NCI-H2227 treated with DMSO at 0.1 percent for 48 hours (cell line): ENCODE measurements around the gene RAF1.
"Not testable (repeated sequence)": the region's sequence is repeated elsewhere in the genome, so short reads cannot be mapped to it uniquely, and the experiment has no call there.

ENCODE experiments used
- DNase-seq: peaks from one replicate; lab custom pipeline; 2025; lab: John Stamatoyannopoulos, UW

The RAF1 gene

DNA sequence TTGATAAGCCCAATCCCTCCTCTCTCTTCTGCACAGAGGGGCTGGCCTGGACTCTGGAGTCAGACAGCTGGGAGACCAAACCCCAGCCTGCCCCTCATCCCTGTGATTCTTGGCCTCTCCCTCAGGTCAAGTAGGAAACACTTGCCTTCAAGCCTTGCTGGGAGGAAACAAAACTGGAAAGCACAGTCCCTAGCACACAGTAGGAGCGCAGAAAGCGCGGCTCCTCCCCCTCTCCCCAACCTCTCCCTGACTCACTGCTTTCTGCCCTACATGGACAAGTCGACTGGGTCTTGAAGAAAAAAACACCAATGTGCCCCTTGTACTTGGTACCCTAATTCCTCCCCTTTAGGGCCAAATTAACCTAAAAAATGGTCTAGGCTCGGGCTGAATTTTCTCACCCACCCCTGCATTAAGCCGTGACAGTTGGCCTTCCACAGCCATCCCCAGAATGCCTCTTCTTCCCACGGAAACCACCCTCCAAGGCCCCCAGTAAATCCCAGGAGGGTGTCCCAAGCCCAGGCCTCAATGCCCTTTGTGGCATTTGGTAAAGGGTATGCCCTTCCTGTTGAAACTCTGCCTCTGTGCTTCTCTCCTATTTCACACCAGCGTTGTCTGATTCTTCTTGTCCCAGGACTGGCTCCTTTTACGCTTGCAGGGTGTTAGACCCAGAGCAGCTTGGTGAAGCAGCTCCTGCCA, 11.3 kb upstream of the RAF1 start:
- no peak for DNase-seq

GRCh38 chr3:12673956-12674736, 10.2 kb upstream of the RAF1 start:
- DNase-seq, result not testable (repeated sequence)

- DNase-seq, result no peak
Observed at GRCh38 chr3:12671120-12671450, 7.2 kb upstream of the RAF1 start.

- DNase-seq, result no peak
Observed at GRCh38 chr3:12670365-12671119, 6.6 kb upstream of the RAF1 start.

GRCh38 chr3:12663401-12663935, 449 bp downstream of the RAF1 start:
- DNase-seq, result no peak

DNA sequence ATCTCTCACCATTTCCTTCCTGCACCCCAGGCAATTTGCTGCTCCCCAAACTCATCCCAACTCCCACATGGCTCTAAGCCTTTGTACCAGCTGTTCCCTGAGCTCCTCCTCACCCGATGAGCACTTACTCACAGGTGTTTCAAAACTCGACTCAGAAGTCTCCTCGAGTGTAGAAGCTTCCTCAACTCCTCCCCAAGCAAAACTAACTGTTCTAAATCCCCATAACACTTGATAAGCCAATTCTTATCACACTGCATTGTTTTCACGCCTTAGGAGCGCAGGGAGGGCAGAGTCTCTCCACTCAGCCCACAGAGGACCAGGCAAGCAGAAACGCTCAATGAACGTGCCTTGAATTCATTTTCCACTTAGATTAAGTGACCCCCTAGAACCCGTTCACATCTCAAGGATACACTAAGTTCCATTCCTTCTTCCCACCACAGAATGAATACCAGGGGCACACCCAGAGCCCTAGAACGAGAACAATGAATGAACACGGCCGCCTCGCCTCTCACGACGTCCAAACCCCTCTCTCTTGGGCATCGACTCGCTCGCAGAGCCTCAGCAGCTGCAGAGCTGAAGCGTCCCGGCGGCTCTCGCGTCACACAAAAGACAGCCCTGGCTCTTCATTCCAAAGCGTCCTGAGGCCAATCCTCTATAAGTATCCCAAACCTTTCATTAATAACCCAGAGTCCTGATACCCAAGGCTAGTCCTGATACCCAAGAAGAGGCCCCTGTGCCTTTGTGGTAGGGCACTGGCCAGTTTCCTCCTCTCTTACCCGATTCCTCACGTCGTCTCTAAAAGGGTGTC, 1.1 kb downstream of the RAF1 start:
- DNase-seq, result no peak

DNA sequence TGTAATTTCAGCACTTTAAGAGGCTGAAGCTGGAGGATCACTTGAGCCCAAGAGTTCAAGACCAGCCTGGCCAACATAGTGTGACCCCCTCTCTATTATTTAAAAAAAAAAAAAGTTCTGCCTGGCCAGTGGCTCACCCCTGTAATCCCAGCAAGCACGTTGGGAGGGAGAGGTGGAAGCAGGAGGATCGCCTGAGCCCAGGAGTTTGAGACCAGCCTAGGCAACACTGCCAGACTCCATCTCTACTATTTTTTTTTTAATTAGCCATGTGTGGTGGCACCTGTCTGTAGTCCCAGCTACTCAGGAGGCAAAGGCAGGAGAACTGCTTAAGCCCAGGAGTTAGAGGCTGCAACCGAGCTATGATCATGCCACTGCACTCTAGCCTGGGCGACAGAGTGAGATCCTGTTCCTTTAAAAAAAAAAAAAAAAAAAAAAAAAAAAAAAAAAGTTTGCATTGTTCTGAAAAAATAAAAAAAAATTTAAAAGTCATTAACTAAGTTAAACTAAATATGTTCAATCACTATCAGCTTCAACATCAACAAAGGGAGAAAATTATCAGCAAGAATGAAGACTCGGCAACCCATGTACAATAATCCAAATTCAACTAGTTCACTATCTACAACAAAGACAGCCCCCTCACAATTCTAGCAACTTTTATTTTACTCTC, 1.9 kb downstream of the RAF1 start:
- no peak for DNase-seq

DNA sequence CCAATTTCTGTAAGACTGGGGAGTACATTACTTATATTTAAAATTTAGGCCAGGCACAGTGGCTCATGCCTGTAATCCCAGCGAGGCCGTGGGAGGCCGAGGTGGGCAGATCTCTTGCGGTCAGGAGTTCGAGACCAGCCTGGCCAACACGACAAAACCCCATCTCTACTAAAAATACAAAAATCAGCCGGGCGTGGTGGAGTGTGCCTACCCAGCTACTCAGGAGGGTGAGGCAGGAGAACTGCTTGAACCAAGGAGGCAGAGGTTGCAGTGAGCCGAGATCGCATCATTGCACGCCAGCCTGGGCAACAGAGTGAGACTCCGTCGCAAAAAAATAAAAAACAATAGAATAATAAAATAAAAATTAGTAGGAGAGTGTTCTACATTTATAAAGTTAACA, 2.5 kb downstream of the RAF1 start:
- not testable (repeated sequence) for DNase-seq

DNA sequence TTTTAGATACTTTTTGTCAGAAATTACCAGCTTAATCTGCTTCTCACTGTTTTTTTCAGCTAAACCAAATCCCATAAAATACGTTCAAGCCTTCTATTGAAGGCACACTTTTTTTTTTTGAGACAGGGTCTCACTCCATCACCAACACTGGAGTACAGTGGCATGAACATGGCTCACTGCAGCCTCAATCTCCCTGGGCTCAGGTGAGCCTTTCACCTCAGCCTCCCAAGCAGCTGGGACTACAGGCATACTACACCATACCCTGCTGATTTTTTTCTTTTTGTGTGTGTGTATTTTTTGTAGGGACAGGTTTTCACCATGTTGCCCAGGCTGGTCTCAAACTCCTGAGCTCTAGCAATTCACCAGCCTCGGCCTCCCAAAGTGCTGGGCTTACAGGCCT, 3.7 kb downstream of the RAF1 start:
- no peak for DNase-seq

GRCh38 chr3:12659316-12660015, 4.5 kb downstream of the RAF1 start:
- no peak for DNase-seq

- DNase-seq, result no peak
Observed at GRCh38 chr3:12658593-12659058, 5.3 kb downstream of the RAF1 start.

- DNase-seq, result no peak
Observed at GRCh38 chr3:12656850-12657249, 7.1 kb downstream of the RAF1 start.

- no peak for DNase-seq
Observed at GRCh38 chr3:12656193-12656592, 7.7 kb downstream of the RAF1 start.

DNA sequence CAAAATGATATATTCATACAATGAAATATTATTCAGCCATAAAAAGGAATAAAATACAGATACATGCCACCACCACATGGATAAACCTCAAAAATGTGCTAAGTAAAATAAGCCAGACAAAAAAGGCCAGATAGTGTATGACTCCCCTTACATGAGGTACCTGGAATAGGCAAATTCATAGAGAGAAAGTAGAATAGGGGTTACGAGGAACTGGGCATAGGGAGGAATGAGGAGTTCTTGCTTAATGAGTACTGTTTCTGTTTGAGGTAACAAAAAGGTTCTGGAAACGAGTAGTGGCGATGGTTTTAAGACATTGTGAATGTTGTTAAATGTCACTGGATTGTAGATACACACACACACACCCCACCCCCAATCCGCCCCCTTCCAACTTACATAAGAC, 8.2 kb downstream of the RAF1 start:
- no peak for DNase-seq

DNA sequence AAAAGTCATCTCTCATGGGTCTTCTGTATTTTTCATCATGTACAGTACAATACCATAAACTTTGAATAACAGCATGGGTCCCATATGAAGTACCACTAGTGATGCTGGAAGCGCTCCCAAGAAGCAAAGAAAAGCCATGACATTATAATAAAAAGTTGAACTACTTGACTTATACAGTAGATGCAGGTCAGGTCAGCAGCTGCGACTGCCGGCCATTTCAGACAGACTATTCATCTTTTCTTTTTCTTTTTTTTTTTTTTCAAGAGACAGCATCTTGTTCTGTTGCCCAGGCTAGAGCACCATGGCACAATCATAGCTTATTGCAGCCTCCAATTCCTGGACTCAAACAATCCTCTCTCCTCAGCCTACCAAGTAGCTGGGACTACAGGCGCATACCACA, 10.2 kb downstream of the RAF1 start:
- DNase-seq, result no peak

- no peak for DNase-seq
Observed at GRCh38 chr3:12648384-12648959, 15.4 kb downstream of the RAF1 start.

GRCh38 chr3:12644331-12644937, 19.5 kb downstream of the RAF1 start:
- DNase-seq, result no peak

DNA sequence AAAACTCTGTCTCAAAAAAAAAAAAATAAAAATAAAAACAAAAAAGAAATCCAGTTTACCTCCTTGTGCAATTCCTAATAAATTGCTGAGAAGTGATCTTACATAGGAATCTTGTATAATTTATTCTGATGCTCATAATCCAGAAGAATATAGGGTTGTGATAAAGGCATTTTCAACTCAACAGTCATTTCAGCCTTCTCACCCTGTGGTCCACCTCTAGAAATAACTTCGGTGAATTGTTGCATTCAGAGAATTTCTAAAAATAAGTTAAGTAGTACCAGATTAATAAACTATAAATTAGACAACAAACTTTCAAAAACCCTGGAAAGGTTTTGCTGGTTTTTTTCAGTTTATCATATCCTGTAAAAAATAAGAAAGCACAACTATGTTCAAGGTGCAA, 20.2 kb downstream of the RAF1 start:
- no peak for DNase-seq

DNA sequence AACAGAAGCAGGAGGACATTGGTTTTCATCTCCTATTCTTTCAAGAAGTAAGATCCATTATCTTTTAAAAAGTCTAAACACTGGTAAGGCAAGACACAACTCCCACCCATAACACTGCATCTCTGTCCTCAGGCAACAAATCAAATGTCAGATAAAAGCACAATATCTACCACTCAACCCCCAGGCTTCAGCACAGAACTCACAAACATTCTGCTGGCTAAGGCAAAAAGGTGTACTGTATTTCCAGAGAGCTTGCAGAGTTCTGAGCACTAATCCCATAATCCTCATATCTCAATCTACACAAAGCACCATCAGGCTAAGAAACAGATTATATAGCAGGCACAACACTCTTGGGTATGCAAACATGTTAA, 20.9 kb downstream of the RAF1 start:
- no peak for DNase-seq

GRCh38 chr3:12640853-12641252, 23.1 kb downstream of the RAF1 start:
- not testable (repeated sequence) for DNase-seq
